ENCODE measurements around the gene PIPOX. TPM values are rescaled to one million over a fixed set of nuclear protein-coding genes. Genes with fewer than 3 reads are reported as not detected.

PIPOX gene
- polyA plus RNA-seq, 3 donors = 0.30 to 0.56 TPM; not detected in 1

DNA sequence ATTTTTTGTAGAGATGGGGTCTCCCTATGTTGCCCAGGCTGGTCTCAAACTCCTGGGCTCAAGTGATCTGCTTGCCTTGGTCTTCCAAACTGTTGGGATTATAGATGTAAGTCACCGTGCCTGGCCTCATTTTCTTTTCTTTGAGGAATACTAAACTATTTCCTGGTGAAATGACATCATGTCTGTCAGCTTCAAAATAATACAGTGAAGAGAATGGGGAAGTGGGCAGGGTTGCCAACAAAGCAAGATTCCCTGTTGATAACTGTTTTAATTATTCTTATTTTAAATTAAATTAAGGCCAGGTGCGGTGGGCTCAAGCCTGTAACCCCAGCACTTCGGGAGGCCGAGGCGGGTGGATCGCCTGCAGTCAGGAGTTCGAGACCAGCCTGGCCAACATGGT lies 21.1 kb downstream of the PIPOX start:
- no peaks in the 10 kb centered on the region for H3K36me3 Mint-ChIP-seq

DNA sequence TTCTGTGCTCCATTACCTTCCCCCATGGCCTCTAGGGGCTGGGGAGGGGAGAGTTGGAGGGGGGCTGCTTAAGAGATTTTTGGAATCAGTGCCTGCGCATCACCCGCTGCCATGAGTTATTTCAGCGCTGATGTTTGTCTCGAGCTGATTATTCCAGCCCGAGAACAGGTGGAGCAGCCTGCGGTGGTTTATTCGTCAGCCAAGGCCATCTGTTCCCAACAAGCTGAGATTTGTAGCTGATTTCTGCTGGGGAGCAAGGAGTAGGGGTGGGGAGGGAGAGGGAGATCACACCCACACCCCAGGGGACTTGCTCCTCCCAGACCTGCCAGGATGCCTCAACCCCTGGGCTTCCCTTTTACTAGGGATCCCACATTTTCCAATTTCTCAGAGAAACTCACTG lies 23.1 kb downstream of the PIPOX start:
- WGBS (ENCODE audit: insufficient coverage) = 100% methylated on average over 7 of the region's 7 CpGs
- H3K9ac ChIP-seq (ENCODE audit: insufficient read depth, low read length, poor library complexity, severe bottlenecking) = no peak overlapping the region
- H3K4me1 ChIP-seq (ENCODE audit: control insufficient read depth in 1 of 2, insufficient read depth in 2 of 2, low read length in 2 of 2) = peaks cover 3 to 7% of the 10 kb centered on the region in 2 donors
- H3K9me3 ChIP-seq (replicated peaks in 1 of 2; ENCODE audit: control insufficient read depth in 1 of 2, insufficient read depth in 1 of 2, low read length in 2 of 2) = no peaks in the 10 kb centered on the region
- Mint-ChIP-seq H3K4me1 (peaks cover 4% of the 10 kb centered on the region), H3K27ac (no peak overlapping the region), H3K4me3 (no peak overlapping the region), H3K9me3 (no peaks in the 10 kb centered on the region), H3K27me3 (ENCODE audit: low read depth in 3 of 3) (peaks cover 0 to 10% (median 0%) of the 10 kb centered on the region in 3 donors), H3K36me3 (no peaks in the 10 kb centered on the region)
- no peak overlapping the region for H3K4me2 ChIP-seq (replicated peaks; ENCODE audit: extremely low read depth, low read length, poor library complexity, severe bottlenecking)
- no peak for DNase-seq
- intact Hi-C loops (cut with micrococcal nuclease) = no loop called here
- H3K27ac ChIP-seq (ENCODE audit: low read depth in 1 of 2, low read length in 2 of 2) = no peak overlapping the region
- H2AFZ ChIP-seq (ENCODE audit: insufficient read depth, low read depth, low read length, poor library complexity, severe bottlenecking) = no peak overlapping the region
- H3K27me3 ChIP-seq (ENCODE audit: control insufficient read depth in 2 of 2, insufficient read depth in 2 of 2, low read length in 2 of 2) = no peaks in the 10 kb centered on the region
- no peaks in the 10 kb centered on the region for H3K79me2 ChIP-seq (ENCODE audit: insufficient read depth, low read length)
- no peaks in the 10 kb centered on the region for H4K20me1 ChIP-seq (ENCODE audit: insufficient read depth, low read length)
- no peaks in the 10 kb centered on the region for H3K36me3 ChIP-seq (replicated peaks in 1 of 2; ENCODE audit: control insufficient read depth in 1 of 2, insufficient read depth in 2 of 2, low read length in 2 of 2)
- H3K4me3 ChIP-seq (replicated peaks in 1 of 3; ENCODE audit: low read depth in 2 of 3, low read length in 3 of 3) = no peak overlapping the region
- TF ChIP-seq CTCF (IDR thresholded peaks at IDR 0.05) = no peak

More for the DNA sequence above, 21.1 kb downstream of the PIPOX start:
- Mint-ChIP-seq H3K4me1 (peaks cover 4% of the 10 kb centered on the region), H3K27ac (no peak overlapping the region), H3K4me3 (no peak overlapping the region), H3K27me3 (ENCODE audit: low read depth in 3 of 3) (peaks cover 0 to 11% (median 3%) of the 10 kb centered on the region in 3 donors), H3K9me3 (no peaks in the 10 kb centered on the region)
- no peak overlapping the region for H3K4me2 ChIP-seq (replicated peaks; ENCODE audit: extremely low read depth, low read length, poor library complexity, severe bottlenecking)
- no peaks in the 10 kb centered on the region for H3K79me2 ChIP-seq (ENCODE audit: insufficient read depth, low read length)
- H3K4me1 ChIP-seq (ENCODE audit: control insufficient read depth in 1 of 2, insufficient read depth in 2 of 2, low read length in 2 of 2) = peaks cover 3 to 7% of the 10 kb centered on the region in 2 donors
- no peak for TF ChIP-seq CTCF (IDR thresholded peaks at IDR 0.05)
- peak; percentile 9 to 18 (median 15) for DNase-seq
- no peak overlapping the region for H3K4me3 ChIP-seq (replicated peaks in 1 of 3; ENCODE audit: low read depth in 2 of 3, low read length in 3 of 3)
- intact Hi-C loops (cut with micrococcal nuclease) = no loop called here
- 100% methylated on average over 1 of the region's 7 CpGs for WGBS (ENCODE audit: insufficient coverage)
- H3K9ac ChIP-seq (ENCODE audit: insufficient read depth, low read length, poor library complexity, severe bottlenecking) = no peak overlapping the region
- H3K27ac ChIP-seq (ENCODE audit: low read depth in 1 of 2, low read length in 2 of 2) = no peak overlapping the region
- H3K27me3 ChIP-seq (ENCODE audit: control insufficient read depth in 2 of 2, insufficient read depth in 2 of 2, low read length in 2 of 2) = no peaks in the 10 kb centered on the region
- H3K9me3 ChIP-seq (replicated peaks in 1 of 2; ENCODE audit: control insufficient read depth in 1 of 2, insufficient read depth in 1 of 2, low read length in 2 of 2) = no peaks in the 10 kb centered on the region
- no peak overlapping the region for H2AFZ ChIP-seq (ENCODE audit: insufficient read depth, low read depth, low read length, poor library complexity, severe bottlenecking)
- H3K36me3 ChIP-seq (replicated peaks in 1 of 2; ENCODE audit: control insufficient read depth in 1 of 2, insufficient read depth in 2 of 2, low read length in 2 of 2) = no peaks in the 10 kb centered on the region
- H4K20me1 ChIP-seq (ENCODE audit: insufficient read depth, low read length) = no peaks in the 10 kb centered on the region

All from CD14-positive monocyte (primary cell).